ENCODE measurements around the gene SLC17A7. TPM values are rescaled to one million over a fixed set of nuclear protein-coding genes. Genes with fewer than 3 reads are reported as not detected.

SLC17A7 gene
- total and polyA plus RNA-seq, 2 donors (not counting 1 experiment from before 2014, with no cell fraction given), result 0.08 to 0.33 TPM

- Histone ChIP-seq H3K79me2 (ENCODE audit: control insufficient read depth, insufficient read depth, low read length) (no peaks in the 10 kb centered on the region), H3K4me3 (replicated peaks in 1 of 4; ENCODE audit: control extremely low read depth in 1 of 4, insufficient read depth in 1 of 4, low read depth in 3 of 4, low read length in 4 of 4) (no peak overlapping the region), H2AFZ (ENCODE audit: low read length) (no peak overlapping the region), H3K9me3 (ENCODE audit: control insufficient read depth, insufficient read depth, low read depth, low read length) (no peaks in the 10 kb centered on the region), H3K27ac (ENCODE audit: insufficient read depth, low read length) (no peak overlapping the region), H3K4me2 (ENCODE audit: extremely low read depth, insufficient read depth, low read length) (no peak overlapping the region), H3K36me3 (ENCODE audit: control insufficient read depth, insufficient read depth, low read length) (no peaks in the 10 kb centered on the region), H4K20me1 (ENCODE audit: control insufficient read depth, extremely low read depth, insufficient read depth, low read length) (no peaks in the 10 kb centered on the region), H3K9ac (ENCODE audit: insufficient read depth, low read length) (no peak overlapping the region), H3K27me3 (ENCODE audit: control insufficient read depth, insufficient read depth, low read length) (peaks cover 74% of the 10 kb centered on the region), H3K4me1 (ENCODE audit: control insufficient read depth, extremely low read depth, insufficient read depth, low read length) (no peaks in the 10 kb centered on the region)
- DNase-seq (ENCODE audit: low read depth in 2 of 2), result no peak
- no peak for TF ChIP-seq EZH2 (IDR thresholded peaks at IDR 0.05; ENCODE audit: low read length, missing control alignments)
- TF ChIP-seq CTCF (conservative IDR thresholded peaks at IDR 0.05 in 1 of 2, IDR thresholded peaks at IDR 0.05 in 1 of 2; ENCODE audit: low read depth in 1 of 2, low read length in 2 of 2), result no peak
These were observed 8.9 kb downstream of the SLC17A7 start for GRCh38 chr19:49432141-49433073.

- Histone ChIP-seq H3K4me3 (replicated peaks in 1 of 4; ENCODE audit: control extremely low read depth in 1 of 4, insufficient read depth in 1 of 4, low read depth in 3 of 4, low read length in 4 of 4) (no peak overlapping the region), H3K4me2 (ENCODE audit: extremely low read depth, insufficient read depth, low read length) (no peak overlapping the region), H2AFZ (ENCODE audit: low read length) (no peak overlapping the region), H3K9ac (ENCODE audit: insufficient read depth, low read length) (no peak overlapping the region), H4K20me1 (ENCODE audit: control insufficient read depth, extremely low read depth, insufficient read depth, low read length) (no peaks in the 10 kb centered on the region), H3K27ac (ENCODE audit: insufficient read depth, low read length) (no peak overlapping the region), H3K9me3 (ENCODE audit: control insufficient read depth, insufficient read depth, low read depth, low read length) (no peaks in the 10 kb centered on the region), H3K4me1 (ENCODE audit: control insufficient read depth, extremely low read depth, insufficient read depth, low read length) (no peaks in the 10 kb centered on the region), H3K36me3 (ENCODE audit: control insufficient read depth, insufficient read depth, low read length) (no peaks in the 10 kb centered on the region), H3K79me2 (ENCODE audit: control insufficient read depth, insufficient read depth, low read length) (no peaks in the 10 kb centered on the region), H3K27me3 (ENCODE audit: control insufficient read depth, insufficient read depth, low read length) (peaks cover 80% of the 10 kb centered on the region)
- TF ChIP-seq CTCF (conservative IDR thresholded peaks at IDR 0.05 in 1 of 2, IDR thresholded peaks at IDR 0.05 in 1 of 2; ENCODE audit: low read depth in 1 of 2, low read length in 2 of 2) (no peak), EZH2 (IDR thresholded peaks at IDR 0.05; ENCODE audit: low read length, missing control alignments) (no peak)
- DNase-seq (ENCODE audit: low read depth in 2 of 2), result no peak
These were observed 10.0 kb downstream of the SLC17A7 start for GRCh38 chr19:49431330-49431749.

- Histone ChIP-seq H3K9ac (ENCODE audit: insufficient read depth, low read length) (no peak overlapping the region), H3K9me3 (ENCODE audit: control insufficient read depth, insufficient read depth, low read depth, low read length) (no peaks in the 10 kb centered on the region), H2AFZ (ENCODE audit: low read length) (no peak overlapping the region), H3K4me3 (replicated peaks in 1 of 4; ENCODE audit: control extremely low read depth in 1 of 4, insufficient read depth in 1 of 4, low read depth in 3 of 4, low read length in 4 of 4) (no peak overlapping the region), H3K4me2 (ENCODE audit: extremely low read depth, insufficient read depth, low read length) (no peak overlapping the region), H3K79me2 (ENCODE audit: control insufficient read depth, insufficient read depth, low read length) (no peaks in the 10 kb centered on the region), H3K4me1 (ENCODE audit: control insufficient read depth, extremely low read depth, insufficient read depth, low read length) (no peaks in the 10 kb centered on the region), H4K20me1 (ENCODE audit: control insufficient read depth, extremely low read depth, insufficient read depth, low read length) (no peaks in the 10 kb centered on the region), H3K27me3 (ENCODE audit: control insufficient read depth, insufficient read depth, low read length) (peaks cover 79% of the 10 kb centered on the region), H3K36me3 (ENCODE audit: control insufficient read depth, insufficient read depth, low read length) (no peaks in the 10 kb centered on the region), H3K27ac (ENCODE audit: insufficient read depth, low read length) (no peak overlapping the region)
- DNase-seq (ENCODE audit: low read depth in 2 of 2), result no peak
- TF ChIP-seq EZH2 (IDR thresholded peaks at IDR 0.05; ENCODE audit: low read length, missing control alignments) (no peak), CTCF (conservative IDR thresholded peaks at IDR 0.05 in 1 of 2, IDR thresholded peaks at IDR 0.05 in 1 of 2; ENCODE audit: low read depth in 1 of 2, low read length in 2 of 2) (no peak)
These were observed 10.5 kb downstream of the SLC17A7 start for GRCh38 chr19:49430678-49431329.

Data from fibroblast of lung (primary cell).